ENCODE results near the gene RAB1A. TPM values are rescaled to one million over a fixed set of nuclear protein-coding genes. Genes with fewer than 3 reads are reported as not detected.

RAB1A gene
- total and polyA plus RNA-seq, 9 donors: 75.6 to 188 (median 139) TPM

- peak; percentile 69 for DNase-seq
- Histone ChIP-seq H3K36me3 (ENCODE audit: control insufficient read depth, insufficient read depth, low read length) (peaks cover 4% of the 10 kb centered on the region), H3K27ac (ENCODE audit: low read length) (peak overlapping the region; percentile 92), H3K4me3 (ENCODE audit: low read length) (no peak overlapping the region), H3K4me1 (ENCODE audit: control insufficient read depth, insufficient read depth, low read length) (peaks cover 62% of the 10 kb centered on the region), H3K9me3 (replicated peaks; ENCODE audit: control insufficient read depth, low read depth, low read length) (no peaks in the 10 kb centered on the region), H3K27me3 (ENCODE audit: control insufficient read depth, insufficient read depth, low read length) (no peaks in the 10 kb centered on the region)
- WGBS (ENCODE audit: insufficient coverage): no CpG with 5 or more reads among the region's 13 CpGs
Measured at GRCh38 chr2:65062843-65063825, 66.8 kb downstream of the RAB1A start.

- no peaks in the 10 kb centered on the region for H3K9me3 ChIP-seq (replicated peaks; ENCODE audit: control insufficient read depth, low read depth, low read length)
- peaks cover 62% of the 10 kb centered on the region for H3K4me1 ChIP-seq (ENCODE audit: control insufficient read depth, insufficient read depth, low read length)
- DNase-seq: no peak
- H3K4me3 ChIP-seq (ENCODE audit: low read length): no peak overlapping the region
- H3K27ac ChIP-seq (ENCODE audit: low read length): peak overlapping the region; percentile 92
- 87% methylated on average over 7 of the region's 8 CpGs for WGBS (ENCODE audit: insufficient coverage)
- H3K36me3 ChIP-seq (ENCODE audit: control insufficient read depth, insufficient read depth, low read length): peaks cover 3% of the 10 kb centered on the region
- no peaks in the 10 kb centered on the region for H3K27me3 ChIP-seq (ENCODE audit: control insufficient read depth, insufficient read depth, low read length)
Measured at GRCh38 chr2:65061910-65062339, 68.0 kb downstream of the RAB1A start.

GRCh38 chr2:65061146-65061909, 68.6 kb downstream of the RAB1A start:
- Histone ChIP-seq H3K27me3 (ENCODE audit: control insufficient read depth, insufficient read depth, low read length) (no peaks in the 10 kb centered on the region), H3K9me3 (replicated peaks; ENCODE audit: control insufficient read depth, low read depth, low read length) (no peaks in the 10 kb centered on the region), H3K4me3 (ENCODE audit: low read length) (no peak overlapping the region), H3K4me1 (ENCODE audit: control insufficient read depth, insufficient read depth, low read length) (peaks cover 63% of the 10 kb centered on the region), H3K36me3 (ENCODE audit: control insufficient read depth, insufficient read depth, low read length) (peaks cover 3% of the 10 kb centered on the region), H3K27ac (ENCODE audit: low read length) (peak overlapping the region; percentile 92)
- 72% methylated on average over 3 of the region's 7 CpGs for WGBS (ENCODE audit: insufficient coverage)
- no peak for DNase-seq

- Histone ChIP-seq H3K27ac (ENCODE audit: low read length) (peak overlapping the region; percentile 80), H3K27me3 (ENCODE audit: control insufficient read depth, insufficient read depth, low read length) (no peaks in the 10 kb centered on the region), H3K4me3 (ENCODE audit: low read length) (no peak overlapping the region), H3K9me3 (replicated peaks; ENCODE audit: control insufficient read depth, low read depth, low read length) (no peaks in the 10 kb centered on the region), H3K4me1 (ENCODE audit: control insufficient read depth, insufficient read depth, low read length) (peaks cover 54% of the 10 kb centered on the region), H3K36me3 (ENCODE audit: control insufficient read depth, insufficient read depth, low read length) (no peaks in the 10 kb centered on the region)
- WGBS (ENCODE audit: insufficient coverage): 100% methylated on average over 1 of the region's 1 CpG
- peak; percentile 51 for DNase-seq
Measured at GRCh38 chr2:65059071-65059470, 70.8 kb downstream of the RAB1A start.

GRCh38 chr2:65057391-65058052, 72.4 kb downstream of the RAB1A start:
- Histone ChIP-seq H3K9me3 (replicated peaks; ENCODE audit: control insufficient read depth, low read depth, low read length) (no peaks in the 10 kb centered on the region), H3K27ac (ENCODE audit: low read length) (peak overlapping the region; percentile 90), H3K4me1 (ENCODE audit: control insufficient read depth, insufficient read depth, low read length) (peaks cover 43% of the 10 kb centered on the region), H3K36me3 (ENCODE audit: control insufficient read depth, insufficient read depth, low read length) (no peaks in the 10 kb centered on the region), H3K4me3 (ENCODE audit: low read length) (peak overlapping the region; percentile 79), H3K27me3 (ENCODE audit: control insufficient read depth, insufficient read depth, low read length) (no peaks in the 10 kb centered on the region)
- whole genome bisulfite sequencing (ENCODE audit: insufficient coverage): 45% methylated on average over 2 of the region's 6 CpGs
- DNase-seq: peak; percentile 55

- Histone ChIP-seq H3K4me3 (ENCODE audit: low read length) (peak overlapping the region; percentile 79), H3K36me3 (ENCODE audit: control insufficient read depth, insufficient read depth, low read length) (no peaks in the 10 kb centered on the region), H3K4me1 (ENCODE audit: control insufficient read depth, insufficient read depth, low read length) (peaks cover 38% of the 10 kb centered on the region), H3K9me3 (replicated peaks; ENCODE audit: control insufficient read depth, low read depth, low read length) (no peaks in the 10 kb centered on the region), H3K27me3 (ENCODE audit: control insufficient read depth, insufficient read depth, low read length) (no peaks in the 10 kb centered on the region), H3K27ac (ENCODE audit: low read length) (peak overlapping the region; percentile 90)
- DNase-seq: no peak
- WGBS (ENCODE audit: insufficient coverage): no CpG with 5 or more reads among the region's 5 CpGs
Measured at GRCh38 chr2:65057054-65057375, 72.9 kb downstream of the RAB1A start.

- Histone ChIP-seq H3K27me3 (ENCODE audit: control insufficient read depth, insufficient read depth, low read length) (no peaks in the 10 kb centered on the region), H3K4me1 (ENCODE audit: control insufficient read depth, insufficient read depth, low read length) (peaks cover 32% of the 10 kb centered on the region), H3K9me3 (replicated peaks; ENCODE audit: control insufficient read depth, low read depth, low read length) (no peaks in the 10 kb centered on the region), H3K4me3 (ENCODE audit: low read length) (peak within 1 kb of the TSS; percentile 79), H3K27ac (ENCODE audit: low read length) (peak within 1 kb of the TSS; percentile 94), H3K36me3 (ENCODE audit: control insufficient read depth, insufficient read depth, low read length) (no peaks in the 10 kb centered on the region)
- DNase-seq: peak; percentile 99
- WGBS (ENCODE audit: insufficient coverage): under 1% methylated on average over 84 of the region's 99 CpGs
Measured at GRCh38 chr2:65056215-65057053, 73.5 kb downstream of the RAB1A start, which contains the start of gene CEP68. CEP68 (plus strand) TSS chr2:65056416; CDS start chr2:65069445, 13,029 bp downstream.

GRCh38 chr2:65055422-65056214, 74.3 kb downstream of the RAB1A start:
- Histone ChIP-seq H3K9me3 (replicated peaks; ENCODE audit: control insufficient read depth, low read depth, low read length) (no peaks in the 10 kb centered on the region), H3K4me3 (ENCODE audit: low read length) (peak overlapping the region; percentile 79), H3K4me1 (ENCODE audit: control insufficient read depth, insufficient read depth, low read length) (peaks cover 26% of the 10 kb centered on the region), H3K27ac (ENCODE audit: low read length) (peak overlapping the region; percentile 94), H3K27me3 (ENCODE audit: control insufficient read depth, insufficient read depth, low read length) (no peaks in the 10 kb centered on the region), H3K36me3 (ENCODE audit: control insufficient read depth, insufficient read depth, low read length) (no peaks in the 10 kb centered on the region)
- 4% methylated on average over 35 of the region's 42 CpGs for WGBS (ENCODE audit: insufficient coverage)
- peak; percentile 77 for DNase-seq

All from muscle of leg (tissue), 11 donors.